GM12878 (cell line): ENCODE results near the gene FILIP1L. TPM values are rescaled to one million over a fixed set of nuclear protein-coding genes. Genes with fewer than 3 reads are reported as not detected.

Experiments
- ATAC-seq: fragments of 200-7000 bp; cut with Tn5 transposase; 3 replicates; pipeline ENCODE4 v1.9.1; 2020; ENCODE audit warnings: mild to moderate bottlenecking, moderate library complexity
- BruUV-seq: library from RNA; stranded (reverse); fragments of 400-500 nt; replicated peaks from 2 replicates; lab custom pipeline; 2021; lab: Mats Ljungman, UMichigan
- CTCF ChIA-PET: fragments of 300-600 bp; sonication (Branson Sonifier 250); formaldehyde crosslinking; extraction: SDS; loops from one replicate; lab custom pipeline; 2021; ENCODE audit warnings: inconsistent platforms; lab: Yijun Ruan, JAX
- POLR2A ChIA-PET: fragments of 350-600 bp; formaldehyde crosslinking; extraction: SDS; loops from one replicate; lab custom pipeline; 2021; ENCODE audit warnings: inconsistent platforms; lab: Charles Lee
- RAD21 ChIA-PET: fragments of 300-600 bp; sonication (Branson Sonifier 250); formaldehyde crosslinking; loops from one replicate; lab custom pipeline; 2023; ENCODE audit warnings: antibody characterized with exemption; ENCODE audit not compliant: unreplicated experiment; lab: Charles Lee
- SMC1A ChIA-PET: fragments of 300-600 bp; sonication (Branson Sonifier 250); formaldehyde crosslinking; loops from one replicate; lab custom pipeline; 2023; ENCODE audit not compliant: unreplicated experiment, uncharacterized antibody; lab: Charles Lee
- DNase-seq: peaks from one replicate; pipeline ENCODE4 v3.0.0-alpha.2; 2011; ENCODE audit warnings: low read depth, low spot score
- FAIRE-seq: peaks from 3 replicates; lab custom pipeline; 2011; peaks lifted over from hg19 to GRCh38; lab: Jason Lieb, UNC
- H2AFZ ChIP-seq: 2 replicates; pipeline ENCODE4 v1.6.0; 2011; ENCODE audit warnings: low read depth, low read length, control low read depth; ENCODE audit not compliant: control insufficient read depth
- H3K27ac ChIP-seq: 2 replicates; pipeline ENCODE4 v1.5.1; 2011; ENCODE audit warnings: control low read depth; ENCODE audit not compliant: control insufficient read depth, insufficient read depth
- H3K27me3 ChIP-seq, 2 experiments: replicated peaks in 1 of 2; 2 replicates each; pipeline versions ENCODE4 v1.6.0 to v1.6.1; 2011; ENCODE audit warnings: low read length in 1 of 2; ENCODE audit not compliant: control insufficient read depth in 2 of 2, insufficient read depth in 2 of 2
- H3K36me3 ChIP-seq, 2 experiments: 2 replicates each; pipeline ENCODE4 v1.5.1; 2011; ENCODE audit warnings: low read length in 1 of 2; ENCODE audit not compliant: control insufficient read depth in 2 of 2, insufficient read depth in 2 of 2
- H3K4me1 ChIP-seq: 2 replicates; pipeline ENCODE4 v1.6.1; 2011; ENCODE audit warnings: mild to moderate bottlenecking, low read length, moderate library complexity, mixed read lengths; ENCODE audit not compliant: control insufficient read depth, insufficient read depth
- H3K4me2 ChIP-seq: 2 replicates; pipeline ENCODE4 v1.6.0; 2011; ENCODE audit warnings: control low read depth; ENCODE audit not compliant: control insufficient read depth, insufficient read depth
- H3K4me3 ChIP-seq: fragments of 200-600 bp; sonication (generic); 2 replicates; pipeline ENCODE4 v1.5.1; 2016
- H3K79me2 ChIP-seq: 2 replicates; pipeline ENCODE4 v1.6.0; 2011; ENCODE audit warnings: low read length; ENCODE audit not compliant: control insufficient read depth, insufficient read depth
- H3K9ac ChIP-seq: 2 replicates; pipeline ENCODE4 v1.8.0; 2011; ENCODE audit warnings: low read length, control low read depth, mixed read lengths; ENCODE audit not compliant: control insufficient read depth, insufficient read depth
- H3K9me3 ChIP-seq: replicated peaks from 3 replicates; pipeline ENCODE4 v1.5.1; 2011; ENCODE audit warnings: mild to moderate bottlenecking, low read length; ENCODE audit not compliant: control insufficient read depth, insufficient read depth
- H4K20me1 ChIP-seq: 2 replicates; pipeline ENCODE4 v1.6.0; 2011; ENCODE audit not compliant: control insufficient read depth, insufficient read depth
- ATF3 ChIP-seq: IDR thresholded peaks from 2 replicates; pipeline ENCODE4 v1.6.1; 2011; ENCODE audit warnings: low read depth, mild to moderate bottlenecking, low read length, moderate library complexity, borderline replicate concordance; ENCODE audit errors: extremely low read depth
- CBX5 ChIP-seq: sonication (generic); IDR thresholded peaks from 2 replicates; pipeline ENCODE4 v1.6.1; 2016; ENCODE audit warnings: low read depth, moderate library complexity, mild to moderate bottlenecking, inconsistent platforms
- EED ChIP-seq: sonication (generic); IDR thresholded peaks from 2 replicates; pipeline ENCODE4 v1.6.1; 2016; ENCODE audit warnings: antibody characterized with exemption, low read depth
- ESRRA ChIP-seq: IDR thresholded peaks from 2 replicates; pipeline ENCODE4 v1.6.1; 2012; ENCODE audit warnings: mild to moderate bottlenecking, low read length, improper control_type of control experiment
- IKZF1 ChIP-seq: fragments of 450-650 bp; conservative IDR thresholded peaks from 2 replicates; pipeline ENCODE4 v1.6.1; 2017; ENCODE audit warnings: antibody characterized with exemption, mild to moderate bottlenecking
- MTA2 ChIP-seq: fragments of 450-650 bp; IDR thresholded peaks from 2 replicates; pipeline ENCODE4 v1.6.1; 2016; ENCODE audit warnings: low read depth, mild to moderate bottlenecking, moderate library complexity
- RB1 ChIP-seq: fragments of 450-650 bp; formaldehyde crosslinking; IDR thresholded peaks from 2 replicates; pipeline ENCODE4 v1.6.1; 2017; ENCODE audit warnings: mild to moderate bottlenecking, borderline replicate concordance
- SPI1 ChIP-seq: IDR thresholded peaks from 2 replicates; pipeline ENCODE4 v1.6.1; 2011; ENCODE audit warnings: low read depth, mild to moderate bottlenecking, low read length, moderate library complexity, borderline replicate concordance; ENCODE audit not compliant: insufficient read depth
- SUZ12 ChIP-seq: fragments of 200-600 bp; sonication (generic); IDR thresholded peaks from one replicate; pipeline ENCODE4 v1.6.1; 2018; ENCODE audit warnings: antibody characterized with exemption, mild to moderate bottlenecking; ENCODE audit not compliant: unreplicated experiment
- TCF7 ChIP-seq: IDR thresholded peaks from 2 replicates; pipeline ENCODE4 v1.6.1; 2014; ENCODE audit warnings: antibody characterized with exemption, borderline replicate concordance
- ZNF217 ChIP-seq: fragments of 450-650 bp; IDR thresholded peaks from 2 replicates; pipeline ENCODE4 v1.6.1; 2017; ENCODE audit warnings: antibody characterized with exemption, mild to moderate bottlenecking
- ZSCAN29 ChIP-seq: fragments of 450-650 bp; IDR thresholded peaks from 2 replicates; pipeline ENCODE4 v1.6.1; 2017; ENCODE audit warnings: mild to moderate bottlenecking, moderate library complexity
- WGBS: methylation state at CpG from one replicate; pipeline ENCODE4 v1.1.6; 2016; ENCODE audit warnings: low lambda C conversion rate; ENCODE audit not compliant: insufficient replicate concordance, insufficient coverage; ENCODE audit errors: missing lambda C conversion rate; 5-methylcytosine and 5-hydroxymethylcytosine counted together
- in situ Hi-C: fragments of 300-500 bp; cut with MboI; formaldehyde crosslinking; loops from 9 replicates; pipeline ENCODE4 v1.14.3; 2018; ENCODE audit warnings: mixed read lengths
- intact Hi-C: fragments of 100-400 bp; cut with micrococcal nuclease; formaldehyde crosslinking; loops from one replicate; pipeline ENCODE4 v1.14.2; 2022; ENCODE audit not compliant: unreplicated experiment
- polyA plus RNA-seq, 11 experiments: library from polyadenylated mRNA; depleted of rRNA in 4 of 11; unstranded in 6 of 11; stranded (reverse) in 5 of 11; fragments of >200 nt; fragmentation: Nextera tagmentation in 4 of 11; fragmentation: Illumina TruSeq in 1 of 11; extraction: Ambion mirVana in 4 of 11; extraction: Trizol in 1 of 11; gene quantifications; 1 replicate in 1 of 11; 2 replicates in 10 of 11; pipeline versions ENCODE4 v1.2.1 to v1.2.3, GENCODE V29; 2011 to 2016; ENCODE audit warnings: inconsistent platforms in 2 of 11, missing spikeins in 2 of 11, low read depth in 1 of 11
- total RNA-seq, 4 experiments: library from RNA; depleted of rRNA in 3 of 4; stranded (reverse); fragments of >200 nt in 3 of 4; fragmentation: Illumina TruSeq in 1 of 4; extraction: Trizol in 1 of 4; gene quantifications; 2 replicates each; pipeline versions ENCODE4 v1.2.1 to v1.2.3, GENCODE V29; 2013 to 2021

Gene FILIP1L
- total and polyA plus RNA-seq, 10 of the 15 experiments (the other 5 are each of a cell fraction or from before 2014, with no cell fraction given), result 0.24 to 6.1 (median 3.5) TPM

GRCh38 chr3:99950921-99951320 lies 163.4 kb downstream of the FILIP1L start (continued):
- no peak for TF ChIP-seq SUZ12
- no peak for TF ChIP-seq ATF3
- no peak for TF ChIP-seq SPI1

DNA sequence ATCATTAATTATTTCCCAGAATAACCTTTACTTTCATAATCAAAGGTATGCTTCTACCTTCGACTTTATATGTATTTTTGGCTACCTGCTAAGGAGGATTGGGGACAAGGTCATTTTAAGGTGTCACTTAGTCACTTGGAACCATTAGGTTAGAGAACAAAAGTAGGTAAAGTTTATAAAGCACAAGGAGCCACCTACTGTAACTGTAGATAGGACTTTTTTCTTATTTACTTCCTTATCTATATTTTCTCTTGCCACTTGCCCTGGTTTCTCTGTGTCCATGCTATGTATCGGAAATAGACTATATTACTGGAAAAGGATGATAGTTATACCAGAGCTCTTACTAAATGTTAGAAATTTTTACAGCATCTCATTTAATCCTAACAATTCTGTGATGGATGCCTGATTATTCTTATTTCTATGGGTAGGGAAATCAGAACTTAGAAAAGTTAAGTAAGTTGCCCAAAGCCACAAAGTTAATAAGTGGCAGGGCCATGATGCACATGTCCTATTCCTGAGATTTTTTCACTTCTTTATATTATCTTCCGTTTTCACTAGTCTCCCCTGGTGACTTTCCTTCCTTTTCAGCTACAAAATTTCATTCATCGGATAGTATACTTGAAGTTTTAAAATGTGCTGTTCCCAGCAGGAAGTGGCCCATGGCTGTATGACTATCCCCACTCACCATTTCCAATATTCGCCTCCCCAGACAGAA lies 164.2 kb downstream of the FILIP1L start:
- no peak overlapping the region for H3K9ac ChIP-seq
- no TSS peak for BruUV-seq
- H3K79me2 ChIP-seq, result no peaks in the 10 kb centered on the region
- no peak for ATAC-seq
- H3K36me3 ChIP-seq, result no peaks in the 10 kb centered on the region
- no peak overlapping the region for H3K4me3 ChIP-seq
- ChIA-PET POLR2A (interaction anchor here (0.6 kb wide), 1 partner anchor 68 kb away, joined by 4 read pairs; no protein-coding TSS in a partner anchor), RAD21 (no interaction called here), SMC1A (interaction anchor here (0.7 to 1.6 kb wide), 3 partner anchors 9 to 98 kb away, joined by 3 to 5 read pairs (median 4); no protein-coding TSS in a partner anchor), CTCF (interaction anchor here (0.8 to 3.0 kb wide), 6 partner anchors 9 to 118 kb away, joined by 3 to 9 read pairs (median 4); no protein-coding TSS in a partner anchor)
- WGBS, result 72% methylated on average over 5 of the region's 5 CpGs
- intact Hi-C loops (no loop called here), in situ Hi-C loops (no loop called here)
- H4K20me1 ChIP-seq, result no peaks in the 10 kb centered on the region
- H3K27me3 ChIP-seq, result no peaks in the 10 kb centered on the region
- no peak for DNase-seq
- no peaks in the 10 kb centered on the region for H3K4me1 ChIP-seq
- no peak overlapping the region for H2AFZ ChIP-seq
- no peak for FAIRE-seq
- no peak for TF ChIP-seq EED
- TF ChIP-seq ZNF217, result no peak
- no peak for TF ChIP-seq RB1
- TF ChIP-seq MTA2, result no peak
- TF ChIP-seq ESRRA, result no peak
- no peak for TF ChIP-seq TCF7
- no peak for TF ChIP-seq IKZF1
- TF ChIP-seq ZSCAN29, result no peak
- no peak for TF ChIP-seq CBX5
- no peak overlapping the region for H3K27ac ChIP-seq
- no peaks in the 10 kb centered on the region for H3K9me3 ChIP-seq
- H3K4me2 ChIP-seq, result no peak overlapping the region
